ENCODE results near the gene BRK1. TPM values are rescaled to one million over a fixed set of nuclear protein-coding genes. Genes with fewer than 3 reads are reported as not detected.

The BRK1 gene
- total and polyA plus RNA-seq, 9 of the 15 experiments (the other 6 are each of a cell fraction or from before 2014, with no cell fraction given): 105 to 634 (median 250) TPM

- TF ChIP-seq PPARD (CRISPR knock-in tag; IDR thresholded peaks at IDR 0.05) (no peak), CHCHD3 (CRISPR knock-in tag; IDR thresholded peaks at IDR 0.05) (no peak), ZNF280B (CRISPR knock-in tag; IDR thresholded peaks at IDR 0.05) (no peak), MAFF (IDR thresholded peaks at IDR 0.05; ENCODE audit: low read length) (no peak), REST (IDR thresholded peaks at IDR 0.05; ENCODE audit: borderline replicate concordance) (no peak), REST (CRISPR knock-in tag; IDR thresholded peaks at IDR 0.05; ENCODE audit: low read depth) (no peak), ELF1 (tag; IDR thresholded peaks at IDR 0.05) (no peak), ID3 (CRISPR knock-in tag; IDR thresholded peaks at IDR 0.05) (no peak), ID3 (tag; IDR thresholded peaks at IDR 0.05) (no peak), ARID1B (IDR thresholded peaks at IDR 0.05) (0 out of 2 replicates have a peak, but pooled peaks have one; percentile 10), PYGO2 (tag; IDR thresholded peaks at IDR 0.05) (no peak), ESRRB (CRISPR knock-in tag; IDR thresholded peaks at IDR 0.05; ENCODE audit: borderline replicate concordance) (no peak), POLR2G (IDR thresholded peaks at IDR 0.05; ENCODE audit: low read depth, low read length) (no peak), RNF219 (CRISPR knock-in tag; IDR thresholded peaks at IDR 0.05) (no peak), ZNF134 (CRISPR knock-in tag; conservative IDR thresholded peaks at IDR 0.05) (no peak), NFE2 (IDR thresholded peaks at IDR 0.05; ENCODE audit: low read depth) (peak; percentile 33; the same call in 1 of the 2 replicates), FOSL1 (tag; conservative IDR thresholded peaks at IDR 0.05) (peak; percentile 33), BCOR (IDR thresholded peaks at IDR 0.05) (peak; percentile 49; the same call in 1 of the 2 replicates), SMAD4 (CRISPR knock-in tag; conservative IDR thresholded peaks at IDR 0.05) (peak; percentile 42; the same call in 1 of the 2 replicates)
These were observed 21.7 kb downstream of the BRK1 start (continued) for GRCh38 chr3:10137178-10137577.

Data from K562 (cell line).